SH-SY5Y (cell line): ENCODE results near the gene ALDH18A1.

ENCODE experiments used
- GATA2 ChIP-seq: IDR thresholded peaks from 2 replicates; pipeline ENCODE4 v1.6.1; 2011; ENCODE audit warnings: mild to moderate bottlenecking, low read depth, low read length
- GATA3 ChIP-seq: IDR thresholded peaks from 2 replicates; pipeline ENCODE4 v1.6.1; 2011; ENCODE audit warnings: low read depth, mild to moderate bottlenecking, low read length, moderate library complexity

The ALDH18A1 gene

GRCh38 chr10:95618101-95618500 is 38.4 kb downstream of the ALDH18A1 start:
- TF ChIP-seq GATA2 = no peak
- TF ChIP-seq GATA3 = no peak

DNA sequence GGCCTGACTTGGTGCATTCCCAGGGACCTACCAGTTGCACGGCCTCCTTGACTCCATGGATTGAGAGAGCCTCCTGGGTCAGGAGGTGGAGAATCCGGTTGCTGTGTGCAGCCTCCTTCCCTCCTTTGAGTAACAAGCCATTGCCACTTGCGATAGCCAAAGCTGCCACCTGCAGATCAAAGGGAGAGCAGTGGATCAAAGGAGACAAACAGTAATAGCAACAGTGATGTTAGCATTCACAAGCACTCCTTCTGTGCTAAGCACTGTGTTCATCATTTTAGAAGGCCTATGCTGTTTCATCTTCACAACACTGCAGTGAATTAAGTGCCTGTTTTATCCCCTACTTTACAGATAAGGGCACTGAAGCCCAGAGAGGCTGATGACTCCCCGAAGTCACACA is 40.1 kb downstream of the ALDH18A1 start:
- no peak for TF ChIP-seq GATA2
- no peak for TF ChIP-seq GATA3

DNA sequence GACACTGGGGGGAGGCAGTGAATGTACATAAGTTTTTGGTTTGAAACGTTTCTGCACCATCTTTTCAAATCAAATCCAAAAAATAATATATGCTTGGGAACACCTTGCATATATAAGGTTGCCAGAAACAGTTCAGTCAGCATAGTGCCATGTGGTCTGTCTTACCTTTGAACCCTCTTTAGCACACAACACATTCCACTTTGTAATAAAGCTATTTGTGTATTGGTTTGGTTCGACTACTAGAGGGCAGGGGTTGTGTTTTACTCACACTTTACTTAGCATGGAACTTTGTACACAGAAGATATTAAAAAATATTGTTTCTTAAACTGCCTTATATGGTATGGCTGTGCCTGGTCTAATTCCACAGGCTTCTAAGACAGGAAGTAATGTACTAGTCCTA is 43.2 kb downstream of the ALDH18A1 start:
- TF ChIP-seq GATA3 (no peak), GATA2 (no peak)

DNA sequence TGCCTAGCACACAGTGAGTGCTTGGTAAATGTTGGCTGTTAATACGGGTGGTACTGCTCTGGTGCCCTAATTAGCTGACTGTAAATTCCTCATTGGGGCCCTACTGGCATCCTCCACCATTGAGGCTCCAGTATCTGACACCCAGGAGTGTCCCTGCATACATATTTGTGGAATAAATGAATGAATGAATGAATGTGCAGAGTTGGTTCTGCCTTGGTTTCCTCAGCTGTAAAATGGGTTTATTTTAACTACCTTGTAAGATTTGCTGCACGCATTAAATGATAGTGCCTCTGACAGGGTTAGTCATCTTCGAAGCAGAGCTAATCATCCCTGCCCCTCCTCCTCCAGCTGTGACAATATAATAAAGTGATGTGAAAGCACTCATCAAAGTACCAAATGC is 45.8 kb downstream of the ALDH18A1 start:
- TF ChIP-seq GATA3 = no peak
- no peak for TF ChIP-seq GATA2

DNA sequence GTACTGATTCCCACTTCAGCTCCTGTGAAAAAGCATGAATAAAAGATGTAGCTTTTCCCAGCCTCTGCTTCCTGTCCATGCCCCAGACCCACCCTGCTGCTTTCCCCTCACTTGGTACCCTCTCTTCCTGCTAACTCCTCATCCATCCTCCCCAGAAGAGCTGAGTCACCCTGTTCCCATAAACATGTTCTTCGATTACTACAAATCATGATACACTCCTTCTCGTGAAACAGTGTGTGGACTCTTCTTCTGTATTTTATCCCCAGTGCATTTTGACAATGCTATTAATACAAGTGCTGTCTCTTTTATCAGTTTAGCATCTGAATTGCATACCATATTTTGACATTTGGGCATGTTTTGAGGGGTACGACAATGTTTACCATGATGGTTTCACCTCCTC is 49.6 kb downstream of the ALDH18A1 start:
- TF ChIP-seq GATA2 (no peak), GATA3 (no peak)

DNA sequence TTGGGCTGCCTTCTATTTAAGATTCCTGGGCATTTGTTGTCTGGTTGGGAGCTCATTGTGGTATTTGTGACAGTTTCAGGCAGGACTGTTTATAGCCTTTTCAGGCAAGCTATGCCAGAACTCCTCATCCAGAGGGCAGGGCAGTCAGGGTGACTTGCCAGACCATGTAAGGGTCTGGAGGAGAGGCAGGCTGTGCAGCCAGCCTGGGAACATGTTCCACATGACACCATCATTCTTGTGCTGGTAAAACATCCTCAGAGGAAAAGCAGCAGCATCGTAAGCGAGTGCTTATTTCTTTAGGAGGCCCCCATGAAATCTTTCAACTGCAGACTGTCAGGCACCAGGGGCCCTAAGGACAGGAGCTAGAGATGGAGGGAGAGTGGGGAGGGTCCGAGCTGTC is 51.3 kb downstream of the ALDH18A1 start:
- TF ChIP-seq GATA3 (no peak), GATA2 (no peak)

DNA sequence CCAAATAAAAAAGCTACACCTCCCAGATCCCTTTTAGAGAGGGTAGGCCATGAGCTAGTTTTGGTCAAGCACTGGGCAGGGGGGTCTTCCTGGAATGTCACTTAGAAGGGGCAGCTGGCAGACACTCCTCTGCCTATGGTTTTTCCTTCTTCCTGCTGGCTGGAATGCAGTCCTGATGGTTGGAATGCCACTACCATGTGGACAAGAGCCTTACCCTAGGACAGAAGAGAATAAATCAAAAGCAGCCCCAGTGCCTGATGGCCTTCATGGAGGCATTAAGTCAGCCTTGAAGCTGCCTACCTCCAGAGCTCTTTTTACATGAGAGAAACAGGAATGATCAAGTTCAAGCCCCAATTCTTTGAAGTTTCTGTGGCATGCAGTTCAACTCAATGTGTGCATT is 51.9 kb downstream of the ALDH18A1 start:
- no peak for TF ChIP-seq GATA2
- TF ChIP-seq GATA3 = no peak

GRCh38 chr10:95602382-95602781 is 54.1 kb downstream of the ALDH18A1 start:
- TF ChIP-seq GATA3 = no peak
- no peak for TF ChIP-seq GATA2

GRCh38 chr10:95601116-95601719 is 55.3 kb downstream of the ALDH18A1 start:
- TF ChIP-seq GATA3 (no peak), GATA2 (no peak)

DNA sequence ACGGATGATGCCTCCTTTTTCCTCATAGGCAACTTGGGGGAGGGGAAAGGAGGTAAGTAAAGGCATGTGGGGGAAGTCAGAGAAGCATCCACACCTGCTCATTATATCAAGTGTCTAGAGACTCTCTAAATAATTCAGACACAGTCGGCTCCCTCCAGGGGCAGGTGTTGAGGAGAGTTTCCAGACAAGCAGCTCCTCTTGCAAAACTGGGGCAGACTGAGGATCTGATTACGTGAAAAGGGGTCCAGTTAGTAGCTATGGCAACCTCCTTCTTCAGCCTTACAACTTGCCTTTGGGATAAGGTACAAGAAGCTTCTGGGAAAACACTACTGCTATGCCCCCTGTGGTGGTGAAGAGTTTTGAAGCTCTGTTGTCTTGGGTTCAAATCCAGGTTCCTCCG is 56.4 kb downstream of the ALDH18A1 start:
- TF ChIP-seq GATA3 (no peak), GATA2 (no peak)

DNA sequence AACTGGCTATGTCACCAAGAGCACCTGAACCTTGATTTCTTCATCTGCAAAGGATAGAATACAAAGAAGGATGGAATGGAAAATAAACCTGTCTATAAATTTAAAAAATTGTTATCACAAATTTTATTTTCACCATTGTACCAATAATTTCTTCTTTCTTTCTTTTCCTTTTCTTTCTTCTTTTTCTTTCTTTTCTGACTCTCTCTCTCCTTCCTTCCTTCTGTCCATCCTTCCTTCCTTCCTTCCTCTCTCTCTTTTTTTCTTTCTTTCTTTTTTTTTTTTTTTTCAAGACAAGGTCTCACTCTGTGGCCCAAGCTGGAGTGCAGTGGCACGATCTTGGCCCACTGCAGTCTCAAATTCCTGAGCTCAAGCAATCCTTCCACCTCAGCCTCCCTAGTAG is 58.7 kb downstream of the ALDH18A1 start:
- TF ChIP-seq GATA2 (no peak), GATA3 (no peak)

DNA sequence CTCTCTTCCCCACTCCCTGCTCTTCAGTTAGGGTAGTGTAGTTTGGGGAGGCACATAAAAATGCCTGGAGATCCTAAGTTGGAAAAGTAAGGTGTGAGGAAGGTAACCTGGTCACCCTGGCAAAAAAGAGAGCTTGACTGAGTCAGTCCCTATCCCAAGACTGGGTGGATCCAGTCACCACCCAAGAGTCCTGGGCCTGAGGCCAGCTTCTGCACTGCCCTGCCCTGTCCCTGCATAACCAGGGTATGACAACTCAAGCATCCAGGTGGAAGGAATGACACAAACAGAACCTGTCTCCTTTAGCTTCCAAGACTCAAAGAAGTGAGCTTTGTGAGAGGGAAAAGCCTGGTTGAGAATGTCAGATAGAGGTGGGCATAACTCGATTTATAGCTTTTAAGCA is 68.5 kb downstream of the ALDH18A1 start:
- TF ChIP-seq GATA2 (no peak), GATA3 (no peak)

GRCh38 chr10:95579835-95580535 is 76.5 kb downstream of the ALDH18A1 start:
- TF ChIP-seq GATA2 = no peak
- no peak for TF ChIP-seq GATA3

DNA sequence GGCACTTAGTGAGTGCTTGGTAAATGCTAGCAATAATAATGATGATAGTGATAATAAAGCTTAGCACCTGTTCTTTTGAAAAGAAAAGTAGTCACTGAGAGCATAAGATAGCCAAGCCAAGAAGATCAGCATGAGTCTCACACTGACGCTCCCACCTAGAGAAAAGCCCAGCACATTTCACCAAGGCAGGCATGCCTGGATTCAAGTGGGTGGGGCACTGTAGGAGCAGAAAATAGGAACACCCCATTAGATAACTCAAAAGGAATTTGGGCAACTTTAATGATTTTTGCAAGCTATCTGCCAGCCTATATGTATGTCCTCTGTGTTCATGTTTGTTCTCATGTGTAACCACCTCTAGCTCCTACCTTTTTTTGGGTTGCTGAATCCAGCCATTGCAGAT is 77.2 kb downstream of the ALDH18A1 start:
- no peak for TF ChIP-seq GATA3
- TF ChIP-seq GATA2 = no peak

DNA sequence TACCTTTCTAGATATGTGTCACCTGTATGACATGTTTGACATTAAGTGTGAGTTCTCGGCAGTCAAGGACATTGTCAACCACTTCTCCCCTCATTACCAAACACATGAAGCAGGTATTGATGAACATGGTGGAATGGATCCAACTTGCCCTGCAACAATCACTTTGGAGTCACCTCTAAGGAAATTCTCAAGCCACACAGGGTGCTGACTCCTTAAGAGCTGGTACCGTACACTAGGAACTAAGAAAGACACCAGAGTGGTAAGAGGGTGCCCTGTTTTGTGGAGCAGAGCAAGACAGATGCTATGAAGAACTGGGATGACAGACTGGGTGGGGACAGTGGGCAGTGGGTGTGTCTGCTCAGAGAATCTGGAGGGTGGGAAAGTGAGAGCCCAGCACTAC is 77.9 kb downstream of the ALDH18A1 start:
- TF ChIP-seq GATA3 (no peak), GATA2 (no peak)
